Measurements from ENCODE around the gene LTA. TPM values are rescaled to one million over a fixed set of nuclear protein-coding genes. Genes with fewer than 3 reads are reported as not detected.

LTA gene
- total RNA-seq, 2 donors from 2014 or later, result 1.2 TPM; not detected in 1

- intact Hi-C loops (cut with DNase I), result no loop called here
- H3K9me3 ChIP-seq, result no peaks in the 10 kb centered on the region
- WGBS, result 64% methylated on average over 7 of the region's 7 CpGs
- no peaks in the 10 kb centered on the region for H3K36me3 ChIP-seq
- no peak overlapping the region for H3K27ac ChIP-seq
- TF ChIP-seq CTCF (IDR thresholded peaks at IDR 0.05), result no peak
- TF ChIP-seq POLR2AphosphoS5 (IDR thresholded peaks at IDR 0.05), result no peak
- no peak for TF ChIP-seq POLR2A (IDR thresholded peaks at IDR 0.05)
- H3K4me1 ChIP-seq (replicated peaks), result no peaks in the 10 kb centered on the region
- no peaks in the 10 kb centered on the region for H3K27me3 ChIP-seq (replicated peaks; ENCODE audit: insufficient read depth)
- no peak for DNase-seq (ENCODE audit: low spot score)
- H3K4me3 ChIP-seq, result no peak overlapping the region
These were observed 43.7 kb downstream of the LTA start for GRCh38 chr6:31615748-31616147.

- no peaks in the 10 kb centered on the region for H3K9me3 ChIP-seq
- TF ChIP-seq POLR2AphosphoS5 (IDR thresholded peaks at IDR 0.05) (no peak), POLR2A (IDR thresholded peaks at IDR 0.05) (no peak), CTCF (IDR thresholded peaks at IDR 0.05) (no peak)
- no peak for DNase-seq (ENCODE audit: low spot score)
- intact Hi-C loops (cut with DNase I), result no loop called here
- H3K4me3 ChIP-seq, result no peak overlapping the region
- no peaks in the 10 kb centered on the region for H3K27me3 ChIP-seq (replicated peaks; ENCODE audit: insufficient read depth)
- 84% methylated on average over 2 of the region's 2 CpGs for WGBS
- H3K36me3 ChIP-seq, result no peaks in the 10 kb centered on the region
- no peaks in the 10 kb centered on the region for H3K4me1 ChIP-seq (replicated peaks)
- no peak overlapping the region for H3K27ac ChIP-seq
These were observed 44.9 kb downstream of the LTA start for GRCh38 chr6:31617010-31617409.

- Histone ChIP-seq H3K9me3 (no peaks in the 10 kb centered on the region), H3K4me3 (peak overlapping the region; percentile 63 to 84), H3K4me1 (replicated peaks) (no peaks in the 10 kb centered on the region), H3K36me3 (peaks cover 9 to 10% of the 10 kb centered on the region in 2 donors), H3K27ac (peak overlapping the region; percentile 92 to 96), H3K27me3 (replicated peaks; ENCODE audit: insufficient read depth) (no peaks in the 10 kb centered on the region)
- TF ChIP-seq POLR2A (IDR thresholded peaks at IDR 0.05) (peak; percentile 97), CTCF (IDR thresholded peaks at IDR 0.05) (peak in 2 of 4 experiments; percentile 29 to 44), POLR2AphosphoS5 (IDR thresholded peaks at IDR 0.05) (peak; percentile 94)
- under 1% methylated on average over 50 of the region's 50 CpGs for WGBS
- intact Hi-C loops (cut with DNase I), result loop anchor here (5.0 kb wide), 1 partner anchor 1352 kb away; no protein-coding TSS in a partner anchor
- peak; percentile 97 for DNase-seq (ENCODE audit: low spot score)
These were observed 47.9 kb downstream of the LTA start for GRCh38 chr6:31619805-31620585.

GRCh38 chr6:31620586-31621319 lies 48.7 kb downstream of the LTA start, which contains the start of gene PRRC2A:
TSS of gene PRRC2A (plus strand) at chr6:31620715. CDS start at chr6:31622790, 2,075 bp downstream.
- no peaks in the 10 kb centered on the region for H3K27me3 ChIP-seq (replicated peaks; ENCODE audit: insufficient read depth)
- peaks cover 17% of the 10 kb centered on the region in 2 donors for H3K36me3 ChIP-seq
- under 1% methylated on average over 66 of the region's 67 CpGs for WGBS
- intact Hi-C loops (cut with DNase I), result loop anchor here (5.0 kb wide), 1 partner anchor 1352 kb away; no protein-coding TSS in a partner anchor
- TF ChIP-seq POLR2AphosphoS5 (IDR thresholded peaks at IDR 0.05) (no peak), POLR2A (IDR thresholded peaks at IDR 0.05) (peak; percentile 68), CTCF (IDR thresholded peaks at IDR 0.05) (no peak)
- H3K4me3 ChIP-seq, result peak within 1 kb of the TSS; percentile 63 to 84
- H3K9me3 ChIP-seq, result no peaks in the 10 kb centered on the region
- H3K4me1 ChIP-seq (replicated peaks), result no peaks in the 10 kb centered on the region
- peak within 1 kb of the TSS; percentile 92 to 96 for H3K27ac ChIP-seq
- peak; percentile 75 for DNase-seq (ENCODE audit: low spot score)

Measured in prostate gland (tissue), 2 donors.